NOMO-1 (cell line): ENCODE measurements around the gene ISG15.
"Not testable (repeated sequence)": the region's sequence is repeated elsewhere in the genome, so short reads cannot be mapped to it uniquely, and the experiment has no call there.

ENCODE experiments used
- DNase-seq, 2 experiments: peaks; one replicate each; lab custom pipeline; 2025; ENCODE audit not compliant: unreplicated experiment in 2 of 2; lab: John Stamatoyannopoulos, UW

The ISG15 gene

GRCh38 chr1:1055841-1056736, 42.8 kb downstream of the ISG15 start:
- DNase-seq, result no peak

GRCh38 chr1:1057769-1058087, 44.4 kb downstream of the ISG15 start:
- DNase-seq, result not testable (repeated sequence)

- DNase-seq, result no peak
Observed at GRCh38 chr1:1058088-1058905, 45.0 kb downstream of the ISG15 start.

GRCh38 chr1:1058921-1059493, 45.7 kb downstream of the ISG15 start:
- DNase-seq, result no peak

GRCh38 chr1:1059494-1060280, 46.4 kb downstream of the ISG15 start:
- DNase-seq, result peak; percentile 62 to 72

DNA sequence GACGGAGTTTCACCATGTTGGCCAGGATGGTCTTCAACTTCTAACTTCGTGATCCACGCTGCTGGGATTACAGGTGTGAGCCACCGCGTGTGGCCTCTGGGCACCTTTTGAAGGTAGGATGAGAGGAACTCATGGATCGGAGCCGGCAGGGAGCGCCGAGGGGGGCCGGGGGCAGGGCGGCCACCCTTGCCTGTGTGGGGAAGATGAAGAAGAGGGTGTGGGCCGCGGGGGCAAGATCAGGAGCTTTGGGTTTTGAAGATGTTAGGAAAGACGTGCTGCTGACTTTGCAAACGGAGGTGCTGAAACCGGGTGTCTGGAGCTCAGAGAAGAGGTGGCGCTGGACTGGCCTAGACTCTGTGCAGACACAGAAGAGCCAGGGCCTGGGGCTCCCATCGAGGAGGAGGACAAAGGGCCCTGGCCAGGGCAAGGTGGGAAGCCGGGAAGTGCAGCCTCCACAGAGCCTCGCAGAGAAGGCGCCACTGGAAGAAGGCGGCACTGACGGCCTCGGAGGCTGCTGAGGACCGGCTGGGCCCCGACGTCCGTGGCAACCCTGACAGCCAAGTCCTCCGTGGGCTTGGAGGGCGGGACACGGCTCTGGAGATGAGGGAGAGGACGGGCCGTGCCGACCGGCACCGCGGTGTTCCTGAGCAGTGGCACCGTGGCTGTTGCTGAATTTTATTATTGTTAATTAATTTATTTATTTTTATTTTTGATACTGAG, 47.1 kb downstream of the ISG15 start:
- no peak for DNase-seq

GRCh38 chr1:1061682-1062345, 48.5 kb downstream of the ISG15 start:
- DNase-seq, result no peak

GRCh38 chr1:1062348-1063163, 49.3 kb downstream of the ISG15 start:
- DNase-seq, result no peak

- DNase-seq, result no peak
Observed at GRCh38 chr1:1063261-1063944, 50.1 kb downstream of the ISG15 start.
